ENCODE data around the gene HNRNPF. TPM values are rescaled to one million over a fixed set of nuclear protein-coding genes. Genes with fewer than 3 reads are reported as not detected.
"Not testable (repeated sequence)": the region's sequence is repeated elsewhere in the genome, so short reads cannot be mapped to it uniquely, and the experiment has no call there.

Gene HNRNPF
- total RNA-seq, 2 experiments from 2014 or later = 446 to 512 TPM

GRCh38 chr10:43402176-43402575 lies 6.8 kb downstream of the HNRNPF start:
- Mint-ChIP-seq H3K27me3 (no peaks in the 10 kb centered on the region), H3K9me3 (ENCODE audit: low read depth) (no peaks in the 10 kb centered on the region), H3K36me3 (peaks cover 62% of the 10 kb centered on the region), H3K4me3 (peak overlapping the region; percentile 98), H3K4me1 (peaks cover 62% of the 10 kb centered on the region), H3K27ac (peak overlapping the region; percentile 88)
- DNase-seq (no peak), ATAC-seq (no peak)
- CTCF ChIA-PET = no interaction called here

GRCh38 chr10:43401627-43402026 lies 7.4 kb downstream of the HNRNPF start:
- peak overlapping the region; percentile 88 for H3K27ac Mint-ChIP-seq
- H3K27me3 Mint-ChIP-seq = no peaks in the 10 kb centered on the region
- CTCF ChIA-PET = interaction anchor here (1.1 to 1.6 kb wide), 2 partner anchors 14 to 18 kb away, joined by 3 to 7 read pairs; no protein-coding TSS in a partner anchor
- H3K36me3 Mint-ChIP-seq = peaks cover 61% of the 10 kb centered on the region
- no peaks in the 10 kb centered on the region for H3K9me3 Mint-ChIP-seq (ENCODE audit: low read depth)
- H3K4me1 Mint-ChIP-seq = peaks cover 63% of the 10 kb centered on the region
- H3K4me3 Mint-ChIP-seq = peak overlapping the region; percentile 98
- DNase-seq = no peak
- ATAC-seq = no peak

- H3K4me3 Mint-ChIP-seq = peak overlapping the region; percentile 98
- ATAC-seq = no peak
- H3K27ac Mint-ChIP-seq = peak overlapping the region; percentile 88
- DNase-seq = no peak
- CTCF ChIA-PET = interaction anchor here (0.8 to 1.6 kb wide), 9 partner anchors 11 to 107 kb away, joined by 3 to 7 read pairs (median 3); partner anchors contain the start of gene ZNF487
- H3K36me3 Mint-ChIP-seq = peaks cover 67% of the 10 kb centered on the region
- H3K4me1 Mint-ChIP-seq = peaks cover 71% of the 10 kb centered on the region
- H3K9me3 Mint-ChIP-seq (ENCODE audit: low read depth) = no peaks in the 10 kb centered on the region
- H3K27me3 Mint-ChIP-seq = no peaks in the 10 kb centered on the region
These were observed 9.4 kb downstream of the HNRNPF start for GRCh38 chr10:43399320-43400310.

- Mint-ChIP-seq H3K4me1 (peaks cover 72% of the 10 kb centered on the region), H3K4me3 (peak overlapping the region; percentile 93), H3K9me3 (ENCODE audit: low read depth) (no peaks in the 10 kb centered on the region), H3K27me3 (no peaks in the 10 kb centered on the region), H3K36me3 (peaks cover 65% of the 10 kb centered on the region), H3K27ac (peak overlapping the region; percentile 88)
- no peak for DNase-seq
- CTCF ChIA-PET = interaction anchor here (0.7 to 1.4 kb wide), 5 partner anchors 38 to 107 kb away, joined by 3 to 4 read pairs (median 3); partner anchors contain the start of gene ZNF487
- no peak for ATAC-seq
These were observed 10.1 kb downstream of the HNRNPF start for GRCh38 chr10:43398939-43399319.

- H3K9me3 Mint-ChIP-seq (ENCODE audit: low read depth) = no peaks in the 10 kb centered on the region
- CTCF ChIA-PET = interaction anchor here (1.3 to 2.1 kb wide), 5 partner anchors 13 to 105 kb away, joined by 4 to 8 read pairs (median 5); partner anchors contain the start of gene HNRNPF
- peaks cover 66% of the 10 kb centered on the region for H3K36me3 Mint-ChIP-seq
- ATAC-seq = peak; percentile 80
- peak; percentile 93 for DNase-seq
- H3K4me3 Mint-ChIP-seq = peak overlapping the region; percentile 93
- H3K27ac Mint-ChIP-seq = peak overlapping the region; percentile 88
- H3K27me3 Mint-ChIP-seq = no peaks in the 10 kb centered on the region
- H3K4me1 Mint-ChIP-seq = peaks cover 68% of the 10 kb centered on the region
These were observed 11.9 kb downstream of the HNRNPF start for GRCh38 chr10:43396928-43397624.

GRCh38 chr10:43396061-43396927 lies 12.7 kb downstream of the HNRNPF start:
- Mint-ChIP-seq H3K27ac (peak overlapping the region; percentile 88), H3K36me3 (peaks cover 67% of the 10 kb centered on the region), H3K9me3 (ENCODE audit: low read depth) (no peaks in the 10 kb centered on the region), H3K27me3 (no peaks in the 10 kb centered on the region), H3K4me3 (peak overlapping the region; percentile 93), H3K4me1 (peaks cover 68% of the 10 kb centered on the region)
- ATAC-seq (peak; percentile 68), DNase-seq (peak; percentile 86)
- CTCF ChIA-PET = interaction anchor here (0.9 to 2.1 kb wide), 10 partner anchors 8 to 256 kb away, joined by 3 to 9 read pairs (median 5); partner anchors contain the start of genes HNRNPF and ZNF487

- CTCF ChIA-PET = interaction anchor here (0.9 to 2.1 kb wide), 11 partner anchors 9 to 255 kb away, joined by 3 to 9 read pairs (median 5); partner anchors contain the start of genes HNRNPF and ZNF487
- H3K4me3 Mint-ChIP-seq = peak overlapping the region; percentile 93
- no peaks in the 10 kb centered on the region for H3K9me3 Mint-ChIP-seq (ENCODE audit: low read depth)
- H3K27me3 Mint-ChIP-seq = no peaks in the 10 kb centered on the region
- peaks cover 66% of the 10 kb centered on the region for H3K4me1 Mint-ChIP-seq
- no peak for ATAC-seq
- peak overlapping the region; percentile 87 for H3K27ac Mint-ChIP-seq
- peak; percentile 69 for DNase-seq
- peaks cover 70% of the 10 kb centered on the region for H3K36me3 Mint-ChIP-seq
These were observed 13.4 kb downstream of the HNRNPF start for GRCh38 chr10:43395571-43396060.

GRCh38 chr10:43394868-43395267 lies 14.1 kb downstream of the HNRNPF start:
- ATAC-seq = no peak
- H3K27me3 Mint-ChIP-seq = no peaks in the 10 kb centered on the region
- H3K9me3 Mint-ChIP-seq (ENCODE audit: low read depth) = no peaks in the 10 kb centered on the region
- DNase-seq = no peak
- CTCF ChIA-PET = interaction anchor here (0.8 to 2.8 kb wide), 7 partner anchors 9 to 193 kb away, joined by 3 to 10 read pairs (median 5); no protein-coding TSS in a partner anchor
- peak overlapping the region; percentile 87 for H3K27ac Mint-ChIP-seq
- H3K36me3 Mint-ChIP-seq = peaks cover 75% of the 10 kb centered on the region
- H3K4me3 Mint-ChIP-seq = peak overlapping the region; percentile 93
- peaks cover 68% of the 10 kb centered on the region for H3K4me1 Mint-ChIP-seq

GRCh38 chr10:43393606-43394360 lies 15.2 kb downstream of the HNRNPF start:
- H3K36me3 Mint-ChIP-seq = peaks cover 77% of the 10 kb centered on the region
- DNase-seq (no peak), ATAC-seq (no peak)
- H3K27me3 Mint-ChIP-seq = no peaks in the 10 kb centered on the region
- H3K4me1 Mint-ChIP-seq = peaks cover 67% of the 10 kb centered on the region
- H3K27ac Mint-ChIP-seq = peak overlapping the region; percentile 52
- CTCF ChIA-PET = interaction anchor here (1.2 to 2.8 kb wide), 3 partner anchors 10 to 192 kb away, joined by 3 to 10 read pairs (median 4); no protein-coding TSS in a partner anchor
- peak overlapping the region; percentile 3 for H3K4me3 Mint-ChIP-seq
- H3K9me3 Mint-ChIP-seq (ENCODE audit: low read depth) = no peaks in the 10 kb centered on the region

GRCh38 chr10:43393186-43393585 lies 15.8 kb downstream of the HNRNPF start:
- not testable (repeated sequence) for DNase-seq; H3K27me3 Mint-ChIP-seq; H3K4me3 Mint-ChIP-seq; ATAC-seq; H3K9me3 Mint-ChIP-seq (ENCODE audit: low read depth)
- Mint-ChIP-seq H3K27ac (peak overlapping the region; percentile 47), H3K4me1 (peaks cover 70% of the 10 kb centered on the region), H3K36me3 (peaks cover 79% of the 10 kb centered on the region)
- CTCF ChIA-PET = interaction anchor here (1.3 to 2.8 kb wide), 2 partner anchors 11 kb away, joined by 3 to 10 read pairs; no protein-coding TSS in a partner anchor

- H3K36me3 Mint-ChIP-seq = peaks cover 79% of the 10 kb centered on the region
- no peak overlapping the region for H3K4me3 Mint-ChIP-seq
- no peak for ATAC-seq
- no peak for DNase-seq
- H3K4me1 Mint-ChIP-seq = peaks cover 72% of the 10 kb centered on the region
- no peaks in the 10 kb centered on the region for H3K9me3 Mint-ChIP-seq (ENCODE audit: low read depth)
- H3K27ac Mint-ChIP-seq = peak overlapping the region; percentile 47
- CTCF ChIA-PET = interaction anchor here (1.1 to 2.8 kb wide), 2 partner anchors 10 to 69 kb away, joined by 3 to 10 read pairs; no protein-coding TSS in a partner anchor
- H3K27me3 Mint-ChIP-seq = no peaks in the 10 kb centered on the region
These were observed 16.2 kb downstream of the HNRNPF start for GRCh38 chr10:43392748-43393147.
